WTC11 (cell line): ENCODE results near the gene INAFM2. TPM values are rescaled to one million over a fixed set of nuclear protein-coding genes. Genes with fewer than 3 reads are reported as not detected.

ENCODE experiments used
- ATAC-seq: fragments of 200-7000 bp; cut with Tn5 transposase; 2 replicates; pipeline ENCODE4 v1.10.0; 2021; ENCODE audit warnings: mild to moderate bottlenecking, moderate library complexity
- CTCF ChIA-PET: fragments of 300-600 bp; sonication (Branson Sonifier 250); formaldehyde crosslinking; loops from one replicate; lab custom pipeline; 2021; ENCODE audit warnings: antibody characterized with exemption; lab: Charles Lee
- POLR2A ChIA-PET: fragments of 350-600 bp; sonication (Branson Sonifier 250); formaldehyde crosslinking; loops from one replicate; lab custom pipeline; 2021; ENCODE audit warnings: antibody characterized with exemption; lab: Charles Lee
- DNase-seq: peaks from one replicate; pipeline ENCODE4 v3.0.0; 2021; ENCODE audit warnings: low spot score
- H3K27ac Mint-ChIP-seq: 2 replicates; pipeline ENCODE4 v1.8.0; 2021; ENCODE audit warnings: mixed read lengths
- H3K27me3 Mint-ChIP-seq: 2 replicates; pipeline ENCODE4 v1.8.0; 2021; ENCODE audit warnings: low read depth, mild to moderate bottlenecking, moderate library complexity, mixed read lengths
- H3K36me3 Mint-ChIP-seq: 2 replicates; pipeline ENCODE4 v1.8.0; 2021; ENCODE audit warnings: mixed read lengths
- H3K4me1 Mint-ChIP-seq: 2 replicates; pipeline ENCODE4 v1.8.0; 2022; ENCODE audit warnings: mixed read lengths
- H3K4me3 Mint-ChIP-seq: 2 replicates; pipeline ENCODE4 v1.8.0; 2021; ENCODE audit warnings: mild to moderate bottlenecking, moderate library complexity, mixed read lengths
- H3K9me3 Mint-ChIP-seq: 2 replicates; pipeline ENCODE4 v1.8.0; 2021; ENCODE audit warnings: mixed read lengths
- HMGA2 ChIP-seq: fragments of 250-450 bp; sonication (Bioruptor Pico); IDR thresholded peaks from 2 replicates; pipeline ENCODE4 v1.4.0; 2021; ENCODE audit warnings: mild to moderate bottlenecking, moderate library complexity
- RELA ChIP-seq: sonication (generic); formaldehyde crosslinking; IDR thresholded peaks from 2 replicates; pipeline ENCODE4 v1.8.1; 2022; ENCODE audit warnings: missing genetic modification reagents, mild to moderate bottlenecking, borderline replicate concordance
- SMAD3 ChIP-seq: sonication (generic); formaldehyde crosslinking; IDR thresholded peaks from 2 replicates; pipeline ENCODE4 v1.8.0; 2022; ENCODE audit warnings: missing genetic modification reagents, mild to moderate bottlenecking, borderline replicate concordance
- SMAD4 ChIP-seq: sonication (generic); formaldehyde crosslinking; IDR thresholded peaks from 2 replicates; pipeline ENCODE4 v1.8.0; 2022; ENCODE audit warnings: mild to moderate bottlenecking, missing genetic modification reagents
- TP53 ChIP-seq: sonication (generic); formaldehyde crosslinking; IDR thresholded peaks from 2 replicates; pipeline ENCODE4 v1.8.1; 2023; ENCODE audit warnings: mild to moderate bottlenecking, missing genetic modification reagents
- ZNF121 ChIP-seq: sonication (generic); formaldehyde crosslinking; IDR thresholded peaks from 2 replicates; pipeline ENCODE4 v1.8.0; 2023; ENCODE audit warnings: missing genetic modification reagents
- ZNF232 ChIP-seq: sonication (generic); formaldehyde crosslinking; IDR thresholded peaks from 2 replicates; pipeline ENCODE4 v1.8.0; 2022; ENCODE audit warnings: mild to moderate bottlenecking, missing genetic modification reagents
- ZNF416 ChIP-seq: fragments of 250-450 bp; sonication (Bioruptor Pico); IDR thresholded peaks from 2 replicates; pipeline ENCODE4 v1.9.0; 2021; ENCODE audit warnings: mild to moderate bottlenecking, inconsistent platforms
- ZNF423 ChIP-seq: fragments of 250-450 bp; sonication (Bioruptor Pico); IDR thresholded peaks from 2 replicates; pipeline ENCODE4 v2.1.2; 2022; ENCODE audit warnings: mild to moderate bottlenecking, moderate library complexity
- total RNA-seq: library from RNA; stranded (reverse); gene quantifications from 3 replicates; pipeline ENCODE4 v1.2.3, GENCODE V29; 2021
- TF ChIP-seq, protein P1 (sequence below): sonication (generic); formaldehyde crosslinking; IDR thresholded peaks from 2 replicates; pipeline ENCODE4 v1.8.0; 2022; ENCODE audit warnings: mild to moderate bottlenecking, missing genetic modification reagents
- TF ChIP-seq, protein P2 (sequence below): sonication (generic); formaldehyde crosslinking; IDR thresholded peaks from 2 replicates; pipeline ENCODE4 v1.8.1; 2022; ENCODE audit warnings: low read depth, mild to moderate bottlenecking, moderate library complexity, missing genetic modification reagents, borderline replicate concordance
- TF ChIP-seq, protein P3 (sequence below): sonication (generic); formaldehyde crosslinking; IDR thresholded peaks from 2 replicates; pipeline ENCODE4 v1.8.0; 2022; ENCODE audit warnings: mild to moderate bottlenecking, missing genetic modification reagents
- TF ChIP-seq, protein P4 (sequence below): sonication (generic); formaldehyde crosslinking; IDR thresholded peaks from 2 replicates; pipeline ENCODE4 v1.8.1; 2023; ENCODE audit warnings: mild to moderate bottlenecking, missing genetic modification reagents, moderate library complexity
- TF ChIP-seq, protein P5 (sequence below): sonication (generic); formaldehyde crosslinking; IDR thresholded peaks from 2 replicates; pipeline ENCODE4 v1.8.0; 2022; ENCODE audit warnings: missing genetic modification reagents
- TF ChIP-seq, protein P6 (sequence below): sonication (generic); formaldehyde crosslinking; IDR thresholded peaks from 2 replicates; pipeline ENCODE4 v1.8.0; 2022; ENCODE audit warnings: mild to moderate bottlenecking, missing genetic modification reagents
- TF ChIP-seq, protein P7 (sequence below): fragments of 250-450 bp; sonication (Bioruptor Pico); conservative IDR thresholded peaks from 2 replicates; pipeline ENCODE4 v1.9.0; 2021; ENCODE audit warnings: mild to moderate bottlenecking
- TF ChIP-seq, protein P8 (sequence below): sonication (generic); formaldehyde crosslinking; conservative IDR thresholded peaks from 2 replicates; pipeline ENCODE4 v1.8.1; 2023; ENCODE audit warnings: mild to moderate bottlenecking, low read depth, missing genetic modification reagents, moderate library complexity
- TF ChIP-seq, protein P9 (sequence below): sonication (generic); formaldehyde crosslinking; IDR thresholded peaks from 2 replicates; pipeline ENCODE4 v1.8.1; 2022; ENCODE audit warnings: missing genetic modification reagents, borderline replicate concordance

The INAFM2 gene
- total RNA-seq, 1 experiment from 2014 or later, result 34.2 TPM

DNA sequence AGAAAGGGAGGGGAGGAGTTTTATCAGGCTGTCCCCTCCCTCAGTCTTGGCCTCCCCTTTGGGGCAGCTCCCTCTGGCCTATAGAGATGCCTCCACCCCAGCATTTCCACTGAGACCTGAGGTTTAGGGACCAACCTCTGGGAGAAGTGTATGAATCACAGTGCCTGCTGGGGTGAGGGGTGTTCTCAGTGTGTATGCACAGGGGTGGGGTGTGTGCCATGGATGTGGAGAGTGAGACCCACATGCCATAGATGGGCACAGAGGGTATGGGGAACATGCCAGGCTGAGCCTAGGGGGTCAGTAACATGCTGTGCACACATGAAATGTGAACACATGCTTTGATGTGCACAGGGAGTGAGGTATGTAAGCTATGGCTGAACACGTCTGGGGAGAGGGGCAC is 28.2 kb upstream of the INAFM2 start (continued):
- TF ChIP-seq, protein P1, sequence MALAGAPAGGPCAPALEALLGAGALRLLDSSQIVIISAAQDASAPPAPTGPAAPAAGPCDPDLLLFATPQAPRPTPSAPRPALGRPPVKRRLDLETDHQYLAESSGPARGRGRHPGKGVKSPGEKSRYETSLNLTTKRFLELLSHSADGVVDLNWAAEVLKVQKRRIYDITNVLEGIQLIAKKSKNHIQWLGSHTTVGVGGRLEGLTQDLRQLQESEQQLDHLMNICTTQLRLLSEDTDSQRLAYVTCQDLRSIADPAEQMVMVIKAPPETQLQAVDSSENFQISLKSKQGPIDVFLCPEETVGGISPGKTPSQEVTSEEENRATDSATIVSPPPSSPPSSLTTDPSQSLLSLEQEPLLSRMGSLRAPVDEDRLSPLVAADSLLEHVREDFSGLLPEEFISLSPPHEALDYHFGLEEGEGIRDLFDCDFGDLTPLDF, result no peak
- no peak for TF ChIP-seq ZNF121 (CRISPR knock-in tag)
- TF ChIP-seq HMGA2 (CRISPR knock-in tag), result no peak

DNA sequence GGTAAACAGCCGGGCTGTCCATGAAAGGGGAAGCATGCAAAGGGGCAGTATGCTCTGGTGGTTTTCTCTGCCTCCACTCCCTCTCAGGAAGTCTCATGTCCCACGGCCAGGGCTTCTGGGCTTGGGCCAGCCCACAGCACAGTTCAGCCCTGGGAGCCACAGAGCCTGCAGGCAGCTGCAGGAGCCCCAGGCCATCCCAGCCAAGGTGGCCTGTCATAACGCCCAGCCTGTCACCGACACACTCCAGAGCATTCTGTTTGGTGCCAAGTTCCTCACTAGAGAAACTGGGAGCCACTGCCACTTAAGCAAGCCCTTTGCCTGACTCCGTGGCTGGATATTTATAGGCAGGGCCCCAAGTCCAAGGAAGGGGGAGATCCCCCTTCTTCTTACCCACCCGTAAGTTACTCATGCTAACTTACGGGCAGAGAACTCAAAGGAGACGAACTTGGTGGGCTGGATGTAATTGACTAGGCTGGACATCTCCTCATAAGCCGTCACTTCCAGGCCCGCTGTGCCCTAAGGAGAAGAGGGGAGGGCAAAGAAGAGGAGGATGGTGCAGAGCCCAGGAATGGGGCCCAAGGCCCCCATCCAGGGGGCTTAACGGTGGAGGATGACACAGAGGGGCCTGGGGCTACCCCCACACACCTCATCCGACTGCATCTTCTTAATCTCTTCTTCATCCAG is 27.5 kb upstream of the INAFM2 start:
- no peak for ATAC-seq
- peaks cover 23% of the 10 kb centered on the region for H3K4me1 Mint-ChIP-seq
- ChIA-PET POLR2A (no interaction called here), CTCF (interaction anchor here (1.0 to 4.3 kb wide), 6 partner anchors 11 to 42 kb away, joined by 3 to 23 read pairs (median 12); partner anchors contain the start of gene PLCB2)
- peaks cover 16% of the 10 kb centered on the region for H3K9me3 Mint-ChIP-seq
- no peak overlapping the region for H3K4me3 Mint-ChIP-seq
- no peak for DNase-seq
- H3K36me3 Mint-ChIP-seq, result peaks cover 18% of the 10 kb centered on the region
- TF ChIP-seq ZNF416 (CRISPR knock-in tag) (no peak), SMAD3 (CRISPR knock-in tag) (no peak), SMAD4 (CRISPR knock-in tag) (no peak), ZNF232 (CRISPR knock-in tag) (no peak), RELA (CRISPR knock-in tag) (no peak), ZNF423 (CRISPR knock-in tag) (no peak), TP53 (CRISPR knock-in tag) (no peak)
- TF ChIP-seq, protein P2, sequence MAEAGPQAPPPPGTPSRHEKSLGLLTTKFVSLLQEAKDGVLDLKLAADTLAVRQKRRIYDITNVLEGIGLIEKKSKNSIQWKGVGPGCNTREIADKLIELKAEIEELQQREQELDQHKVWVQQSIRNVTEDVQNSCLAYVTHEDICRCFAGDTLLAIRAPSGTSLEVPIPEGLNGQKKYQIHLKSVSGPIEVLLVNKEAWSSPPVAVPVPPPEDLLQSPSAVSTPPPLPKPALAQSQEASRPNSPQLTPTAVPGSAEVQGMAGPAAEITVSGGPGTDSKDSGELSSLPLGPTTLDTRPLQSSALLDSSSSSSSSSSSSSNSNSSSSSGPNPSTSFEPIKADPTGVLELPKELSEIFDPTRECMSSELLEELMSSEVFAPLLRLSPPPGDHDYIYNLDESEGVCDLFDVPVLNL (CRISPR knock-in tag), result no peak
- TF ChIP-seq, protein P3, sequence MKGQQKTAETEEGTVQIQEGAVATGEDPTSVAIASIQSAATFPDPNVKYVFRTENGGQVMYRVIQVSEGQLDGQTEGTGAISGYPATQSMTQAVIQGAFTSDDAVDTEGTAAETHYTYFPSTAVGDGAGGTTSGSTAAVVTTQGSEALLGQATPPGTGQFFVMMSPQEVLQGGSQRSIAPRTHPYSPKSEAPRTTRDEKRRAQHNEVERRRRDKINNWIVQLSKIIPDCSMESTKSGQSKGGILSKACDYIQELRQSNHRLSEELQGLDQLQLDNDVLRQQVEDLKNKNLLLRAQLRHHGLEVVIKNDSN, result no peak
- TF ChIP-seq, protein P4, sequence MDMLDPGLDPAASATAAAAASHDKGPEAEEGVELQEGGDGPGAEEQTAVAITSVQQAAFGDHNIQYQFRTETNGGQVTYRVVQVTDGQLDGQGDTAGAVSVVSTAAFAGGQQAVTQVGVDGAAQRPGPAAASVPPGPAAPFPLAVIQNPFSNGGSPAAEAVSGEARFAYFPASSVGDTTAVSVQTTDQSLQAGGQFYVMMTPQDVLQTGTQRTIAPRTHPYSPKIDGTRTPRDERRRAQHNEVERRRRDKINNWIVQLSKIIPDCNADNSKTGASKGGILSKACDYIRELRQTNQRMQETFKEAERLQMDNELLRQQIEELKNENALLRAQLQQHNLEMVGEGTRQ (CRISPR knock-in tag), result no peak
- TF ChIP-seq, protein P5, sequence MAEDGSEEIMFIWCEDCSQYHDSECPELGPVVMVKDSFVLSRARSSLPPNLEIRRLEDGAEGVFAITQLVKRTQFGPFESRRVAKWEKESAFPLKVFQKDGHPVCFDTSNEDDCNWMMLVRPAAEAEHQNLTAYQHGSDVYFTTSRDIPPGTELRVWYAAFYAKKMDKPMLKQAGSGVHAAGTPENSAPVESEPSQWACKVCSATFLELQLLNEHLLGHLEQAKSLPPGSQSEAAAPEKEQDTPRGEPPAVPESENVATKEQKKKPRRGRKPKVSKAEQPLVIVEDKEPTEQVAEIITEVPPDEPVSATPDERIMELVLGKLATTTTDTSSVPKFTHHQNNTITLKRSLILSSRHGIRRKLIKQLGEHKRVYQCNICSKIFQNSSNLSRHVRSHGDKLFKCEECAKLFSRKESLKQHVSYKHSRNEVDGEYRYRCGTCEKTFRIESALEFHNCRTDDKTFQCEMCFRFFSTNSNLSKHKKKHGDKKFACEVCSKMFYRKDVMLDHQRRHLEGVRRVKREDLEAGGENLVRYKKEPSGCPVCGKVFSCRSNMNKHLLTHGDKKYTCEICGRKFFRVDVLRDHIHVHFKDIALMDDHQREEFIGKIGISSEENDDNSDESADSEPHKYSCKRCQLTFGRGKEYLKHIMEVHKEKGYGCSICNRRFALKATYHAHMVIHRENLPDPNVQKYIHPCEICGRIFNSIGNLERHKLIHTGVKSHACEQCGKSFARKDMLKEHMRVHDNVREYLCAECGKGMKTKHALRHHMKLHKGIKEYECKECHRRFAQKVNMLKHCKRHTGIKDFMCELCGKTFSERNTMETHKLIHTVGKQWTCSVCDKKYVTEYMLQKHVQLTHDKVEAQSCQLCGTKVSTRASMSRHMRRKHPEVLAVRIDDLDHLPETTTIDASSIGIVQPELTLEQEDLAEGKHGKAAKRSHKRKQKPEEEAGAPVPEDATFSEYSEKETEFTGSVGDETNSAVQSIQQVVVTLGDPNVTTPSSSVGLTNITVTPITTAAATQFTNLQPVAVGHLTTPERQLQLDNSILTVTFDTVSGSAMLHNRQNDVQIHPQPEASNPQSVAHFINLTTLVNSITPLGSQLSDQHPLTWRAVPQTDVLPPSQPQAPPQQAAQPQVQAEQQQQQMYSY, result no peak
- TF ChIP-seq, protein P6, sequence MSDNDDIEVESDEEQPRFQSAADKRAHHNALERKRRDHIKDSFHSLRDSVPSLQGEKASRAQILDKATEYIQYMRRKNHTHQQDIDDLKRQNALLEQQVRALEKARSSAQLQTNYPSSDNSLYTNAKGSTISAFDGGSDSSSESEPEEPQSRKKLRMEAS (CRISPR knock-in tag), result no peak
- TF ChIP-seq, protein P7, sequence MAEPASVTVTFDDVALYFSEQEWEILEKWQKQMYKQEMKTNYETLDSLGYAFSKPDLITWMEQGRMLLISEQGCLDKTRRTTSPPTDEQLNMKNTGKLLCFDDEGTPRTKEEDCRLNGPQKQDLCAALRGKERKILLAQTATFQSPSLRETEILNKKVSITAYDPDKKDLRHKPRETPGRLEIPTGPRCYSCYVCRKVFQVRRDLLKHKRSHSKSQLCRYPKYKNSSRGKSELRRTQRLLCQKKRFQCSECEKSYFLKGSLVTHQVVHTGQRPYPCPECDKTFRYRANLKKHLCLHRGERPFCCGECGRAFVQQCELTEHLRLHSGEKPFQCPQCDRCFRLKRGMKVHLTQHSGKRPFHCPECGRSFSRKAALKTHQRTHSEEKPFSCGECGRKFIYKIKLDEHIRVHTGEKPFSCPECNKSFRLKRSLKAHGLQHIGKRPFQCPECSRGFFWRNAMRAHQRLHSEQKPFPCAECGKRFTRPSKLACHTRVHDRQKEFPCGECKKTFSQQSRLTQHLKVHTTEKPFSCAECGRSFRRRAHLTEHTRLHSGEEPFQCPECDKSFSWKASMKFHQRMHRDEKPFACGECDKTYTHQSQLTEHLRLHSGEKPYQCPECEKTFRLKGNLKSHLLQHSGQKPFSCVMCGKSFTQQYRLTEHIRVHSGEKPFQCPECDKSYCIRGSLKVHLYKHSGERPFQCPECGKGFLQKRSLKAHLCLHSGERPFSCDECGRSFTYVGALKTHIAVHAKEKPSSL (CRISPR knock-in tag), result no peak
- TF ChIP-seq, protein P8, sequence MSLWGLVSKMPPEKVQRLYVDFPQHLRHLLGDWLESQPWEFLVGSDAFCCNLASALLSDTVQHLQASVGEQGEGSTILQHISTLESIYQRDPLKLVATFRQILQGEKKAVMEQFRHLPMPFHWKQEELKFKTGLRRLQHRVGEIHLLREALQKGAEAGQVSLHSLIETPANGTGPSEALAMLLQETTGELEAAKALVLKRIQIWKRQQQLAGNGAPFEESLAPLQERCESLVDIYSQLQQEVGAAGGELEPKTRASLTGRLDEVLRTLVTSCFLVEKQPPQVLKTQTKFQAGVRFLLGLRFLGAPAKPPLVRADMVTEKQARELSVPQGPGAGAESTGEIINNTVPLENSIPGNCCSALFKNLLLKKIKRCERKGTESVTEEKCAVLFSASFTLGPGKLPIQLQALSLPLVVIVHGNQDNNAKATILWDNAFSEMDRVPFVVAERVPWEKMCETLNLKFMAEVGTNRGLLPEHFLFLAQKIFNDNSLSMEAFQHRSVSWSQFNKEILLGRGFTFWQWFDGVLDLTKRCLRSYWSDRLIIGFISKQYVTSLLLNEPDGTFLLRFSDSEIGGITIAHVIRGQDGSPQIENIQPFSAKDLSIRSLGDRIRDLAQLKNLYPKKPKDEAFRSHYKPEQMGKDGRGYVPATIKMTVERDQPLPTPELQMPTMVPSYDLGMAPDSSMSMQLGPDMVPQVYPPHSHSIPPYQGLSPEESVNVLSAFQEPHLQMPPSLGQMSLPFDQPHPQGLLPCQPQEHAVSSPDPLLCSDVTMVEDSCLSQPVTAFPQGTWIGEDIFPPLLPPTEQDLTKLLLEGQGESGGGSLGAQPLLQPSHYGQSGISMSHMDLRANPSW (CRISPR knock-in tag), result no peak
- TF ChIP-seq, protein P9, sequence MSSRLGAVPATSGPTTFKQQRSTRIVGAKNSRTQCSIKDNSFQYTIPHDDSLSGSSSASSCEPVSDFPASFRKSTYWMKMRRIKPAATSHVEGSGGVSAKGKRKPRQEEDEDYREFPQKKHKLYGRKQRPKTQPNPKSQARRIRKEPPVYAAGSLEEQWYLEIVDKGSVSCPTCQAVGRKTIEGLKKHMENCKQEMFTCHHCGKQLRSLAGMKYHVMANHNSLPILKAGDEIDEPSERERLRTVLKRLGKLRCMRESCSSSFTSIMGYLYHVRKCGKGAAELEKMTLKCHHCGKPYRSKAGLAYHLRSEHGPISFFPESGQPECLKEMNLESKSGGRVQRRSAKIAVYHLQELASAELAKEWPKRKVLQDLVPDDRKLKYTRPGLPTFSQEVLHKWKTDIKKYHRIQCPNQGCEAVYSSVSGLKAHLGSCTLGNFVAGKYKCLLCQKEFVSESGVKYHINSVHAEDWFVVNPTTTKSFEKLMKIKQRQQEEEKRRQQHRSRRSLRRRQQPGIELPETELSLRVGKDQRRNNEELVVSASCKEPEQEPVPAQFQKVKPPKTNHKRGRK, result no peak
- no peak overlapping the region for H3K27ac Mint-ChIP-seq
- peaks cover 26% of the 10 kb centered on the region for H3K27me3 Mint-ChIP-seq
